OCI-LY7 (cell line): ENCODE data around the gene KIN. TPM values are rescaled to one million over a fixed set of nuclear protein-coding genes. Genes with fewer than 3 reads are reported as not detected.

Source experiments
- BruUV-seq: library from RNA; stranded (reverse); fragments of 400-500 nt; replicated peaks from 2 replicates; lab custom pipeline; 2021; lab: Mats Ljungman, UMichigan
- CTCF ChIA-PET: fragments of 300-600 bp; sonication (Branson Sonifier 250); formaldehyde crosslinking; loops from one replicate; lab custom pipeline; 2022; ENCODE audit warnings: antibody characterized with exemption; ENCODE audit not compliant: unreplicated experiment; lab: Charles Lee
- POLR2A ChIA-PET: fragments of 300-600 bp; sonication (Branson Sonifier 250); formaldehyde crosslinking; loops from one replicate; lab custom pipeline; 2022; ENCODE audit warnings: antibody characterized with exemption; lab: Charles Lee
- DNase-seq: peaks from one replicate; pipeline ENCODE4 v3.0.0-alpha.2; 2015; ENCODE audit warnings: low spot score
- H2AFZ ChIP-seq: fragments of 200-600 bp; sonication (generic), shearing (Covaris generic); 2 replicates; pipeline ENCODE4 v1.6.1; 2014; ENCODE audit warnings: mild to moderate bottlenecking, antibody characterized with exemption, low read length, moderate library complexity
- H3K27ac ChIP-seq: fragments of 200-600 bp; sonication (generic); 2 replicates; pipeline ENCODE4 v1.5.1; 2014; ENCODE audit warnings: mixed run types, low read depth, mild to moderate bottlenecking, moderate library complexity, low read length, inconsistent platforms; ENCODE audit not compliant: poor library complexity, severe bottlenecking
- H3K36me3 ChIP-seq: fragments of 200-600 bp; sonication (generic); 2 replicates; pipeline ENCODE4 v1.6.1; 2014; ENCODE audit warnings: mild to moderate bottlenecking, antibody characterized with exemption, low read length, moderate library complexity, mixed read lengths; ENCODE audit not compliant: insufficient read depth
- H3K4me1 ChIP-seq: fragments of 200-600 bp; sonication (generic); 2 replicates; pipeline ENCODE4 v1.5.1; 2014; ENCODE audit warnings: mild to moderate bottlenecking, low read length; ENCODE audit not compliant: insufficient read depth, poor library complexity, severe bottlenecking
- H3K4me2 ChIP-seq: fragments of 200-600 bp; sonication (generic); 2 replicates; pipeline ENCODE4 v1.6.1; 2014; ENCODE audit warnings: mild to moderate bottlenecking, low read length
- H3K4me3 ChIP-seq: fragments of 200-600 bp; sonication (generic); 2 replicates; pipeline ENCODE4 v1.5.1; 2014; ENCODE audit warnings: mild to moderate bottlenecking, low read depth, low read length; ENCODE audit not compliant: poor library complexity, severe bottlenecking
- H3K79me2 ChIP-seq: fragments of 200-600 bp; sonication (generic); 2 replicates; pipeline ENCODE4 v1.6.1; 2016; ENCODE audit warnings: low read depth, mild to moderate bottlenecking, low read length, moderate library complexity, mixed read lengths; ENCODE audit not compliant: insufficient read depth
- H3K9me2 ChIP-seq: fragments of 200-600 bp; sonication (generic); 2 replicates; pipeline ENCODE4 v1.6.1; 2016; ENCODE audit warnings: mild to moderate bottlenecking, low read length, mixed read lengths; ENCODE audit not compliant: insufficient read depth
- H3K9me3 ChIP-seq: fragments of 200-600 bp; sonication (generic); 2 replicates; pipeline ENCODE4 v1.6.1; 2014; ENCODE audit warnings: mild to moderate bottlenecking, mixed run types, low read length, mixed read lengths
- H4K20me1 ChIP-seq: fragments of 200-600 bp; sonication (generic); 2 replicates; pipeline ENCODE4 v1.6.1; 2014; ENCODE audit warnings: mild to moderate bottlenecking, antibody characterized with exemption, low read length, moderate library complexity, mixed read lengths; ENCODE audit not compliant: insufficient read depth
- EZH2phosphoT487 ChIP-seq: fragments of 200-600 bp; sonication (generic); IDR thresholded peaks from 2 replicates; pipeline ENCODE4 v1.6.1; 2018; ENCODE audit warnings: low read depth, borderline replicate concordance, mild to moderate bottlenecking, mixed run types, antibody characterized with exemption, low read length, moderate library complexity, mixed read lengths
- intact Hi-C: fragments of 100-400 bp; cut with micrococcal nuclease; formaldehyde crosslinking; loops from one replicate; pipeline ENCODE4 v1.10.0; 2022; ENCODE audit not compliant: unreplicated experiment
- total RNA-seq, 2 experiments: library from RNA; depleted of rRNA in 1 of 2; stranded (reverse); fragments of >200 nt in 1 of 2; shearing (Covaris generic) in 1 of 2; gene quantifications; 2 replicates each; pipeline ENCODE4 v1.2.3, GENCODE V29; 2014 to 2022
- TF ChIP-seq, protein P1 (sequence below): fragments of 200-600 bp; sonication (generic); conservative IDR thresholded peaks from 2 replicates; pipeline ENCODE4 v1.5.1; 2014; ENCODE audit warnings: mild to moderate bottlenecking, antibody characterized with exemption, low read length, moderate library complexity, mixed read lengths

The KIN gene
- total RNA-seq, 2 experiments from 2014 or later = 12.0 to 15.5 TPM

DNA sequence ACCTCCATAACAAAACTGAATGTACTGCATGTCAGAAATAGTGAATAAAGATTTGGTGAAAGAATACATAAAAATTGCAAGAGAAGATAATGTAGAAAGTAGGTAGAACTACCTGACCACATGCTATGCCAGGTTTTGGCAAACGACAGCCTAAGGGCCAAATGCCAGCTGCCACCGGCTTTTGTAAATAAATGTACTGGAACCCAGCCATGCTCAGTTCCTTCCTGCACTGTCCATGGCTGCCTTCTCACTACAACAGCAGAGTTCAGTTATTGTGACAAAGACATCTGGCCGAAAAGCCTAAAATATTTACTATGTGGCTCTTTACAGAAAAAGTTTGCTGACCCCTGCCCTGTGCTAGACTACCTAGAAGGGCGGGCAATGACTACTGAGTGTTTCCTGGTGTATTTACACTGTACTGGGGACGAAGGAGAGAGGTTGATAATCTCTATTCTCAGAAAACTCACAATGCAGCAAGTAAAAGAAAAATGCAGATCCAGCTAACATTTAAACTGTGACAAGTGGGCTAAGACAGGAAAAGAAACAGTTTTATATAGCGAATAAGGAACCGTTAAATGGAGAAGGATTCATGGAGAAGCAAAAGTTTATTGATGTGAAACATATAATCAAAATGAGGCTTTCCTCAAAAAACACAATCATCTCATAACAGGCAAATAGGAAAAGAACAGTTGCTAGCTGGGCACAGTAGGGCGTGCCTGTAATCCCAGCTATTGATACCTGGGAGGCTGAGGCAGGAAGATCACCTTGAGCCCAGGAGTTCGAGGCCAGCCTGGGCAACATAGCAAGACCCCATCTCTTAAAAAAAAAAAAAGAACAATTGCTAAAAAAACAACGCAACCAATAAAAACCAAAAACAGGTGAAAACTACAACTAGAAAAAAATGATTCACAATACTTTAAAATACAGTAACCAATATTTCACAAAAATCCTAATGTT is 13.7 kb downstream of the KIN start:
- Histone ChIP-seq H3K4me2 (no peak overlapping the region), H3K9me3 (no peaks in the 10 kb centered on the region), H3K79me2 (no peaks in the 10 kb centered on the region), H2AFZ (no peak overlapping the region), H3K4me1 (peaks cover 4% of the 10 kb centered on the region), H3K27ac (no peak overlapping the region), H3K9me2 (no peaks in the 10 kb centered on the region), H3K36me3 (peaks cover 88% of the 10 kb centered on the region), H4K20me1 (no peaks in the 10 kb centered on the region), H3K4me3 (no peak overlapping the region)
- POLR2A ChIA-PET = interaction anchor here (1.1 kb wide), 1 partner anchor 10 kb away, joined by 5 read pairs; no protein-coding TSS in a partner anchor
- DNase-seq = peak; percentile 21
- no TSS peak for BruUV-seq
- CTCF ChIA-PET = no interaction called here
- TF ChIP-seq, protein P1, sequence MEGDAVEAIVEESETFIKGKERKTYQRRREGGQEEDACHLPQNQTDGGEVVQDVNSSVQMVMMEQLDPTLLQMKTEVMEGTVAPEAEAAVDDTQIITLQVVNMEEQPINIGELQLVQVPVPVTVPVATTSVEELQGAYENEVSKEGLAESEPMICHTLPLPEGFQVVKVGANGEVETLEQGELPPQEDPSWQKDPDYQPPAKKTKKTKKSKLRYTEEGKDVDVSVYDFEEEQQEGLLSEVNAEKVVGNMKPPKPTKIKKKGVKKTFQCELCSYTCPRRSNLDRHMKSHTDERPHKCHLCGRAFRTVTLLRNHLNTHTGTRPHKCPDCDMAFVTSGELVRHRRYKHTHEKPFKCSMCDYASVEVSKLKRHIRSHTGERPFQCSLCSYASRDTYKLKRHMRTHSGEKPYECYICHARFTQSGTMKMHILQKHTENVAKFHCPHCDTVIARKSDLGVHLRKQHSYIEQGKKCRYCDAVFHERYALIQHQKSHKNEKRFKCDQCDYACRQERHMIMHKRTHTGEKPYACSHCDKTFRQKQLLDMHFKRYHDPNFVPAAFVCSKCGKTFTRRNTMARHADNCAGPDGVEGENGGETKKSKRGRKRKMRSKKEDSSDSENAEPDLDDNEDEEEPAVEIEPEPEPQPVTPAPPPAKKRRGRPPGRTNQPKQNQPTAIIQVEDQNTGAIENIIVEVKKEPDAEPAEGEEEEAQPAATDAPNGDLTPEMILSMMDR = no peak
- no peak for TF ChIP-seq EZH2phosphoT487
- intact Hi-C loops = no loop called here

DNA sequence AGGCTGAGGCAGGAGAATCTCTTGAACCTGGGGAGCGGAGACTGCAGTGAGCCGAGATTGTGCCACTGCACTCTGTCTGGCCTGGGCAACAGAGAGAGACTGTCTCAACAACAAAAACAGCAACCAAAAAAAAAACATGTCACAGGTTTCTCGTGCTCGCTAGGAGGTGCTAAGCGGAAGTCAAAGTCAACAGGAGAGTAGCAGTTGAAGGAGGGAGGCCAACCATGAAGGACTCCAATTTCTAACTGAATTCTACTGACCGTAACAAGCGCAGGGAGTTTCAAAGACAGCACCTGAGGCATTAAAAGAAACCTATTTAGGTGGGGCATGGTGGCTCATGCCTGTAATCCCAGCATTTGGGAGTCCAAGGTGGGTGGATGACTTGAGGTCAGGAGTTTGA is 19.4 kb downstream of the KIN start:
- BruUV-seq = no TSS peak
- CTCF ChIA-PET = no interaction called here
- intact Hi-C loops = no loop called here
- Histone ChIP-seq H3K4me2 (no peak overlapping the region), H3K4me1 (no peaks in the 10 kb centered on the region), H2AFZ (no peak overlapping the region), H3K9me2 (no peaks in the 10 kb centered on the region), H3K27ac (no peak overlapping the region), H4K20me1 (no peaks in the 10 kb centered on the region), H3K4me3 (no peak overlapping the region), H3K36me3 (peaks cover 87% of the 10 kb centered on the region), H3K79me2 (no peaks in the 10 kb centered on the region), H3K9me3 (no peaks in the 10 kb centered on the region)
- no peak for DNase-seq
- POLR2A ChIA-PET = no interaction called here
- TF ChIP-seq EZH2phosphoT487 = no peak
- TF ChIP-seq, protein P1 = no peak

DNA sequence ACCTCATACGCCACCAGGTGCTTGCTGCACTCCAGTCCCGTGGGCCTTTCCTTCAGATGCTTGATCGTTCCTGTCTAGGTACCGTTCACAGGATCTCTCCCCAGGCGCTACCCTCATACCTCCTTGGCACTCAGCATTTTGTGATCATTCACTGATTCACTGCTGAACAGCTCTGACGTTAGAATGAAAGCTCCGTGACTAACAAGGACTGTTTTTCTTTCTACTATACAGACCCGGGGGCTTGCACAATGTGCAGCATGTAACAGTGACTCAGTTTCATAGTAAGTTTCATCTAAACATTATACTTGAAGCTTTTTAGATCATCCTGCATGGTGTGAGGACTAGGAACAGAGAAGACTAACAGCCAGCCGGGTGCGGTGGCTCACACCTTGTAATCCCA is 20.6 kb downstream of the KIN start:
- no peak overlapping the region for H3K4me3 ChIP-seq
- no peak overlapping the region for H2AFZ ChIP-seq
- no TSS peak for BruUV-seq
- no peaks in the 10 kb centered on the region for H3K9me2 ChIP-seq
- no peaks in the 10 kb centered on the region for H3K4me1 ChIP-seq
- no peaks in the 10 kb centered on the region for H3K79me2 ChIP-seq
- DNase-seq = no peak
- no peaks in the 10 kb centered on the region for H3K9me3 ChIP-seq
- H3K27ac ChIP-seq = no peak overlapping the region
- intact Hi-C loops = no loop called here
- ChIA-PET POLR2A (interaction anchor here (0.6 kb wide), 1 partner anchor 643 kb away, joined by 3 read pairs; no protein-coding TSS in a partner anchor), CTCF (no interaction called here)
- TF ChIP-seq EZH2phosphoT487 = no peak
- TF ChIP-seq, protein P1 = no peak
- no peak overlapping the region for H3K4me2 ChIP-seq
- H3K36me3 ChIP-seq = peaks cover 88% of the 10 kb centered on the region
- H4K20me1 ChIP-seq = no peaks in the 10 kb centered on the region
